GM13977 (cell line): ENCODE results near the gene NEMP1.

Experiments used
- DNase-seq: peaks from one replicate; pipeline ENCODE4 v3.0.0; 2012; ENCODE audit warnings: low spot score
- in situ Hi-C: fragments of 300-500 bp; cut with MboI; formaldehyde crosslinking; loops from one replicate; pipeline ENCODE4 v1.12.0; 2022; ENCODE audit warnings: low sequenced_read_pairs, low pct_unique_long_range_greater_than_20kb, mixed read lengths, inconsistent platforms; ENCODE audit not compliant: unreplicated experiment
- TF ChIP-seq, protein P1 (sequence below): IDR thresholded peaks from 2 replicates; pipeline ENCODE4 v1.5.1; 2012; ENCODE audit warnings: mild to moderate bottlenecking, control low read depth; ENCODE audit not compliant: insufficient read depth; ENCODE audit errors: extremely low read depth, missing control alignments

Gene NEMP1

DNA sequence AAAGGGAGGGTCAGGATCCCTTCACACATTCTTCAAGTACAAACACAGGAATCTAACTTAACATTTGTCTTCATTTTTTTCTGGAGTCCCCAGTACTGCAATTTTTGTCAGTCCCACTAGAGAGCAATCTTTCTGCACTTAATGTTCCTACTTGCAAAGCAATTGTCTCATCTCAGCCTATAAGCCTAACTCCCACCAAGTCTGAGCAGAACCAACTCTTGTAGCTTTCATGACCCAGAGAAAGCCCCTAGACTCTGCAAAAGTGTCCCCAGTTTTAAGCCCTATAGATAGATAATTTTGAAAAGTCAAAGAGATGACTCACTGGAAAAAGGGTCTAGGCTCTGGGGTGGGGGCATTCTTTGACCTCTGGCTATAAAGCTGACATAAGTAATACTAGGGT, 70.4 kb downstream of the NEMP1 start:
- in situ Hi-C loops, result loop anchor here (10.0 kb wide), 1 partner anchor 167 kb away; no protein-coding TSS in a partner anchor
- DNase-seq, result peak; percentile 72

DNA sequence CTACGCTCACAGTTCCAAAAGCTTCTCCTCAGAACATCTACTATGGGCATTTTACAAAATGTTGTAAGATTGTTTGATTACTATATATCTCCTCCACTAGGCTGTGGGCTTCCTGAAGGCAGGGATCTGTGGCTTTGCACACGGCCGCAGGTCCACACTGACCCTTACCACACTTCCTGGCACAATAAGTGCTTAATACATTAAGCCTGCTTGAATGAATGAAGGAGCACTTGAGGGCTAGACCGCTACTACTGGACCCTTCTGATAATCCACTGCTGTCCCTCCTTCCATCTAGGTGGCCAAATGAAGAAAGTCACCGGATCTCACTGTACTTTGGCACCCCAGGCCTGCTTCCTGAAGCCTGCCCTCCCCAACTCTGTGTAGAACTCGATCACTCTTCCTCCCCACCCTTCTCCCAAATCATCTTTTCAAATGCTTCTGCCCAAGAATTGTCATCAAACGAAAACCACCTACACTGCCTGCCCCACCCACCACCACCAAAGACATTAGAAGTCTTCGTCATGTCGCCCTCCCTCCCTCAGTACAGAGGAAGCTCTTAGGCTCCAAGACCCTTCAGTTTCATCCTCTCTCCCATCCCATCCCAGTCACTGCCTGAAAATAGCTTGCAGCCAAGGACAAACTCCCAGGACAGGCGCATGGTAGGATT, 71.6 kb downstream of the NEMP1 start:
- DNase-seq, result no peak
- TF ChIP-seq, protein P1, sequence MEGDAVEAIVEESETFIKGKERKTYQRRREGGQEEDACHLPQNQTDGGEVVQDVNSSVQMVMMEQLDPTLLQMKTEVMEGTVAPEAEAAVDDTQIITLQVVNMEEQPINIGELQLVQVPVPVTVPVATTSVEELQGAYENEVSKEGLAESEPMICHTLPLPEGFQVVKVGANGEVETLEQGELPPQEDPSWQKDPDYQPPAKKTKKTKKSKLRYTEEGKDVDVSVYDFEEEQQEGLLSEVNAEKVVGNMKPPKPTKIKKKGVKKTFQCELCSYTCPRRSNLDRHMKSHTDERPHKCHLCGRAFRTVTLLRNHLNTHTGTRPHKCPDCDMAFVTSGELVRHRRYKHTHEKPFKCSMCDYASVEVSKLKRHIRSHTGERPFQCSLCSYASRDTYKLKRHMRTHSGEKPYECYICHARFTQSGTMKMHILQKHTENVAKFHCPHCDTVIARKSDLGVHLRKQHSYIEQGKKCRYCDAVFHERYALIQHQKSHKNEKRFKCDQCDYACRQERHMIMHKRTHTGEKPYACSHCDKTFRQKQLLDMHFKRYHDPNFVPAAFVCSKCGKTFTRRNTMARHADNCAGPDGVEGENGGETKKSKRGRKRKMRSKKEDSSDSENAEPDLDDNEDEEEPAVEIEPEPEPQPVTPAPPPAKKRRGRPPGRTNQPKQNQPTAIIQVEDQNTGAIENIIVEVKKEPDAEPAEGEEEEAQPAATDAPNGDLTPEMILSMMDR, result no peak
- in situ Hi-C loops, result loop anchor here (10.0 kb wide), 1 partner anchor 168 kb away; no protein-coding TSS in a partner anchor

More for the DNA sequence above, 70.4 kb downstream of the NEMP1 start:
- TF ChIP-seq, protein P1, result peak; percentile 67

DNA sequence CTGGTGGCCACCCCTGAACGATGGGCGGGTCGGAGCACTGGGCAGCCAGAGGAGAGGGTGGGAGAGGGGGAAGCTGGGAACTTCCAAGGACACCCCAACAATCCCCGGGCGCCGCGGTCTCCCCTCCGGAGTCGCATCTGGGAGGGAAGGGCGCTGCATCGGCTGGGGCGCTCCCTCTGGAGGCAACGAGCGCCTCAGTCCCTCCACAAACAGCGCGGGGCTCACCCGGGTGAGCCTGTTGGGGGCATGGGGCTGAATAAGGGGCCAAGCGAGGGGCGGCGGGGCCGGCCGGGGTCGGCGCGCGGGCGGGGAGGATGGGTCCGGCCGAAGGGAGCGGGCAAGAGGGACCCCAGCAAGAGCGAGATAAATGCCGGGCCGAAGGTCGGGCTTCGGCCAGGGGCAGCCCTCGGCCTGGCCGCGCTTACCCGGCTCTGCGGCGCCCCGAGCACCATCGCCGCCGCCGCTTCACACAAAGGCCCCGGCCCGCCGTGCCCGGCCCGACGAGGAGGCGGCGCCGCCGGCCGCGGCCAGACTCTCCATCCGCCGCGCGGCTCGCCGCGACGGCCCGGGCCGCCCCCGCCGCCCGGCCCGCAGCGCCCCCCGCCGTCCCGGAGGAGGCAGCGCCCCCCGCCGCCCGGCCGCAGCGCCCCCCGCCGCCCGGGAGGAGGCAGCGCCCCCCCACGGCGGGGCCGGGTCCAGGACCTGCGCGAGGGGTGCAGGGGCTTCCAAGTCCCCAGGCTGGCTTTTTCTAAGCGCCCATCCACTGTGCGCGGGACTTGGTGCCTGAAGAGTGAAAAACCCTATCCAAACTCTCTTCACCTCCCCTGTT, 72.4 kb downstream of the NEMP1 start, which contains the start of gene ZBTB39:
ZBTB39 (minus strand) TSS at position 567 of the 829 bp plus-strand sequence. CDS start 1,629 bp downstream, outside the sequence.
- in situ Hi-C loops, result loop anchor here (10.0 kb wide), 1 partner anchor 169 kb away; no protein-coding TSS in a partner anchor
- DNase-seq, result peak; percentile 95
- TF ChIP-seq, protein P1, result peak; percentile 63
